Measurements from ENCODE around the gene FRMPD2.
"Not testable (repeated sequence)": the region's sequence is repeated elsewhere in the genome, so short reads cannot be mapped to it uniquely, and the experiment has no call there.

Gene FRMPD2

DNA sequence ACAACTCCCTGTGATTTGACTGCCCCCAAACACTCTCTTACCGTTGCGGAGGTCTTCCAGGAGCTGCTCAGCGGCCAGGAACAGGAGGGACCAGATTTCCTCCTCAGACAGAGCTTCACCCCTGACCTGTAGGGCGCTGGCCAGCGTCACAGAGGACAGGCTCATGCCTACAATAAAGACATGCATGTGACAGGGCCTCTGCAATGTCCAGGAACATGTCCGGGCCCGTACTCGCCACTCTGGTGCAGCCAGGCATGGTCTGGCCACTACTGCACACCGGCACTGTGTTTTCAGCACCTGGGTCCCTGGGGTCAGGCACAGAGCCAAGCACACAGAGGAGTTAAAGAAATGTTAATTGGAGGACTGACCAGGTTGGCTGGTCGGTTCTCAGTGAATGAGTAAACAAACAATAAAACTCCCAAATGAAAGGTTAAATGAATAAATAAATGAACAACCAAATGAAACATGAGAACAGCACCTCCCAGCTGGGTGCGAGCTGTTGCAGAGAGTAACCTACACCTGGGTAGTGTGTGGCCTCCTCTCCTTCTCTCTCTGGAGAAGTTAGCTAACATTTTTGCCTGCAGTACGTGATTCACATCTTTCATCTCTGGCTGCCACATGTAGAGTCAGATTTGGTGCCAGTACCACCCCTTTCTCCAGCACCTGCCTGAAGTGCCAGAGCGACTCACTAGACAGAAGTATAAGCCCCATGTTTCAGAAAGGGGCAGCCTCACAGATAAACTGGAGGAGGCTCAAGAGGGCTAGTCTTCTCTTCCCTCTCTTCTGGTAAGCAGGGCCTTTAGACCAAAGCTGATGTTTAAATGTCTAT, 22.8 kb downstream of the FRMPD2 start:
- DNase-seq: peak; percentile 28

- DNase-seq: no peak
These were observed 23.4 kb downstream of the FRMPD2 start for GRCh38 chr10:48251152-48251524.

GRCh38 chr10:48249763-48250351, 24.6 kb downstream of the FRMPD2 start:
- DNase-seq: no peak

GRCh38 chr10:48249004-48249762, 25.3 kb downstream of the FRMPD2 start:
- DNase-seq: no peak

GRCh38 chr10:48248462-48248861, 26.0 kb downstream of the FRMPD2 start:
- no peak for DNase-seq

GRCh38 chr10:48247680-48248079, 26.8 kb downstream of the FRMPD2 start:
- no peak for DNase-seq

GRCh38 chr10:48246501-48246900, 28.0 kb downstream of the FRMPD2 start:
- DNase-seq: no peak

DNA sequence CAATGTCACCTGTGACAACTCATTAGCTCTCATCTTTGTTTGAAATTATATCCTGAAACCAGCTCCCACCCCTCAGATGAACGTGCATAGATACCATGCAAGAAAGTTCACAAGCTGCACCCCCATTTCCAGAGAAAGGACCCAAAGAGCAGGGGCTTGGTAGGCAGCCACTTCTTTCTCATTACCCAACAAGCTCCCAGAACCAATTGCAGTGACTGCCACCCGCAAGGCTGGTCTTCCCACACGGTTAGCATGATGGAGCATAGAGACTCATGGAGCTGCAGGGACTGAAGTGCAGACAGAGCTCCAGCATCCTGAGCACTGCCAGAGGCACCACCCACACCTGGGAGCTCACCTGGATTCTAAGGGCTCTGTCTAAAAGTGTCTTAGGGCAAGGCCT, 28.5 kb downstream of the FRMPD2 start:
- no peak for DNase-seq

DNA sequence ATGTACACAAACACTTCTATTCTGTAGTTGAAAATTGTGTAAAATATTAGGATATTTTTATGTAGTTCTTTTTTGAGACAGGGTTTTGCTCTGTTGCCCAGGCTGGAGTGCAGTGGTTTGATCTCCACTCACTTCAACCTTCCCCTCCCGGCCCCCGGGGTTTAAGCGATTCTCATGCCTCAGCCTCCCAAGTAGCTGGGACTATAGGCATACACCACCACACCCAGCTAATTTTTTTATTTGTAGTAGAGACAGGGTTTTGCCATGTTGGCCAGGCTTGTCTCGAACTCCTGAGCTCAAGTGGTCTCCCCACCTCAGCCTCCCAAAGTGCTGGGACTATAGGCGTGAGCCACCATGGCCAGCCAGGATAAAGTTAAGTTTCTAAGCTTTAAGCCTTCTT, 30.6 kb downstream of the FRMPD2 start:
- not testable (repeated sequence) for DNase-seq

- DNase-seq: no peak
These were observed 31.0 kb downstream of the FRMPD2 start for GRCh38 chr10:48243487-48243886.

DNA sequence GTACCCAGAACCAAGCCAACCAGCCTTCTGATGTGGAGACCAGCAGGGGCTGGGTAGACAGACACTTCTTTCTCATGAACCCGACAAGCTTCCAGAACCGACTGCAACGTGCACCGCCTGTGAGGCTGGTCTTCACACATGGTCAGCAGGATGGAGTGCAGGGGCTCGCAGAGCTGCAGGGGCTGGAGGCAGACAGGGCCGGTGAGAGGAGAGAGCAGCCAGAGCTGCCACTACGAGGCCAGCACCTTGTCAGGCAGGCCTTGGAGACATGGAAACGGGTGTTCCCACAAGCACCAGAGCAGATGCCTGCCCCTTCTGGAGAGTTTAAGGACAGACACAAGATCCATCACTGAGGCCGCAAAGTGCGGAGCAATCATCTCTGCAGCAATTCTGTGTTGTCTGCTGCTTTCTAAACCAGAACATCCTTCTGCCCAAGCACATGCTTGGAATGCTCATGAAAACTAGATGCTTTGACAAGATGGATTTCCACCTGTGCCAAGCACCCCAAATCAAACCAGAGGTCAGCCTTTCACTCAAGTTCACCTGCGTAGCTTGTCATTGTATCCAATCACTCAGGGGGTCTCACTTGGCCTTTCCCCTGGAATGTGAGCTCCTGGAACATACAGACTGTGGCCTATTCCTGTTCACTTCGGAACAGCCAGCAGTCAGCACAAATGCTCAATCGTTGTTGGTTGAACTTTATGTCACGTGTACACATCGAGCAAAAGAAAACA, 32.2 kb downstream of the FRMPD2 start:
- DNase-seq: no peak

- DNase-seq: no peak
These were observed 33.2 kb downstream of the FRMPD2 start for GRCh38 chr10:48241332-48241731.

DNA sequence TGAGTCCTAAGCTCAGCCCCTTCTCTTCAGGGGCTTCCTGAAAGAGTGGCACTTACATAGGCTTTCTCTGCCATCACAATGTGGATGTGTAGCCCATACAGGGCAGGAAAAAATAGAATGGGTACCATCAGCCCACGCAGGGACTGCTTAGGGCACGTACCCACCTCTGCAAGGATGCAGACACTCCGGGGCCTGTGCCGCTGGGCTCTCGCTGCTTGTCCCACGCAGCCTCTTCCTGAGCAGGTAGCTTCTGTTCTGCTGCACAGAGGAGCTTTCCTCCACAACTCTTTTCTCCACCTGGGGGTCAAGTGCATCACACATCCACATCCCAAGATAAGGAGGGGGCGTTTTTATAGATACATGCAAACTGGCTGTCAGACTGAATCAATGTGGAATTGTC, 34.3 kb downstream of the FRMPD2 start:
- no peak for DNase-seq

GRCh38 chr10:48239618-48240017, 34.9 kb downstream of the FRMPD2 start:
- DNase-seq: no peak

DNA sequence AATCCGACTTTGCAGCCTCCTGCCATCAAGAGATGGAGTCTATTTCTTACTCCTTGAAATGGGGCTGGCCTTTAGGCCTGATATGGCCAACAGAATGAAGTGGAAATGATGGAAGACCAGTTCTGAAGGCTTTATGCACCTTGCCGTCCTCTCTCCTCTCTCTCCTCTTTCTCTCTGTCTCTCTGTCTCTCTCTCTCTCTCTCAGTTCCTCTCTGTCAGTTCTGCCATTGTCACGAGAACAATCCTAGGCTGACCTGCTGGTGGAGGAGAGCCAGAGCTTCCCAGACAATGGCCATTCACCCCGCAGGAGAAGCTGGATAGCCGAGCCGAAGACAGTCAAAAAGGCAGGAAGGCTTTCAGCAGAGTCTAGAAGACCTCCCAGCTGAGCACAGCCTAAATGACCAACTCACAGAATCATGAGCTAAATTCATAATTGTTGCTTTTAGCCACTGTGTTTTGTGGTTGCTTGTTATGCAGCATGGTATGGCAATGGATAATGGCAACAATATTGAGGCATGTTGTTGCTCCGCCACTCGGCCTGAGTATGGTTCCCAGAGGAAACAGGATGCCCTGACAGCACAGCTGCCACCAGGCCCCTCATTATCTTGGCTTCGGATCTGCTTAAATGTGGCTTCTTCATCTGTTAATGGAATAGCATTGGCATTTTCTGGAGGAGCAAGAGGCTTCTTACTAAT, 35.5 kb downstream of the FRMPD2 start:
- DNase-seq: no peak

DNA sequence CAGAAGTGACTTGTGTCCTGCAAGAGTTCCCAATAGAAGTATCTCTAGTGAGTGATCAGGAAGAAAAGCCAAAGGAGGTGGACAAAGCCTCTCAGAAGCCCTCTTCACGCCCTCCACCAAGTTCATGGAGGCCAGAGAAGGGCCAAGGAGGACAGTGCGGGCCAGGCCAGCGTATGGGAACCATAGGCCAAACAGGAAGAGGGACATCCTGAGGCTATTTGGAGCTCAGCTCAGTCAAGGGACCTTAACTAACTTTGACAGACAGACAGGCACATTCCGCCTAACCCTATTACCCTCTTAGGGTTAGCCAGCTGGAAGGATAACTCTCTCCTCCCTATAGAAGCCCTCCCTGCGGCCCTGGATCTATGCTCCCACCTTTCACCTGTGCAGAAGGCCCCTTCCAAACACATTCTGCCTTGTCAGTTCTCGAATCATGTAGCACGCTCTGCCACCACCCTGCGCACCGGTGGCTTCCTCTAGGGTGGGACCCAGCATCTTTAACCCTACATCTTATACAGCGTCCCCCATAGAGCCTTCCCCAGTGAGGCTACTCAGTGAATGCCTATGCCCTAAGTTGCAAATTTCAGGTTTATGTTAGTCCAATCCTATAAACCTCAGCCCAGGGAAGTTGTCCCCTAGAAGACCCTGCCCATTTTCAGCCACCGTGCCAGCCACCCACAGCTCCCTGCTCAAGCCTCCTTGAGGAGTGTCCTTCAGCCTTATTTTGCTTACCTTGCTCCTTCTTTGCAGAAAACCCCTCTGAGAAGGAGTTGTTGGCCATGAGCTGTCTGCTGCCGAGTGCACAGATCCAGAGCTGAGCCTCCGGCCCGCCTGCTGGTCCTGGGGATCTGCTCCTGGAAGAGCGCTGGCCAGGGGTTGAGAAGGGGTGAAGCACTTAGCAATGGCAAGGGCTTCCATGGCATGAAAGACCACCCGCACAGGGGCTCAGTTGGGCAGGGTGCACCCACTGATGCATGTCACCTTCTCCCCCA, 36.9 kb downstream of the FRMPD2 start:
- no peak for DNase-seq

- DNase-seq: no peak
These were observed 38.3 kb downstream of the FRMPD2 start for GRCh38 chr10:48236199-48236621.

- DNase-seq: no peak
These were observed 39.0 kb downstream of the FRMPD2 start for GRCh38 chr10:48235501-48235900.

DNA sequence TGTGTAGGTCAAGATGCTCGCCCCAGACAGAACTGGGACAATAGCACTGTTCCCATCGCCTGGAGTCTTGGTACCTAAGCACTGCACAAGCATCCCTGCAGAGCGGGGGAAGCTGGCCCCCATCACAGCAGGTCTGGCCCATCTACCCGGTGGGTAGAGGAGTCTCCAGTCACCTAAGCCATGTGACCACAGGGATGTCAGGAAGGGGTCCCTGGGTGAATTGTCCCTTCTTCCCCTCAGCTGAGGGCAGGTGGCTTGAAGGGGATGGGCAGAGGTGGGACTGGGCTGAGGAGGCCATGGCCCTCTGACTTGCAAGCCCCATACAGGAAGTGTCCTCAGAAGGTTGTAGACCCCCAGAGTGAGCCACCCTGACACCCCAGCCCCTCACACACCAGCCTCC, 39.7 kb downstream of the FRMPD2 start:
- no peak for DNase-seq

DNA sequence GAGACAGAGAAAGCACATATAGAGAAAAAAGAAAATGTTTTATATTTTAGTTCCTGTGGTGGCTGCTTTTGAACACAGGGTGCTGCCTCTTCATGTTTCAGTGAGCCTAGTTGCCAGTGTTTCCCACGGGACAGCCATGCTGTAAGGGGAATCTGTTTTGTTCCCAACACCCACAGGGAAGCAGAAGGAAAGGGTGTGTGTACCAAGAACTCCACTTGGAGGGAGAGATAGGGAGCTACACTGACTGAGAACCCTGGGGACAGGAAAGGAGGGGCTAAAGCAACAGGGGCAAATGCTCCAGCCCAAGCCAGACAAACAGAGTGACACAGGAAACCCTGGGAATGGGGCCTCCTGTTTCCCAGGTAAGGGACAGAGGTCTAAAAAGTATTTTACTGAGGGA, 40.2 kb downstream of the FRMPD2 start:
- no peak for DNase-seq

- DNase-seq: no peak
These were observed 40.9 kb downstream of the FRMPD2 start for GRCh38 chr10:48233559-48234005.

Measured in NCI-H1092 (cell line).